Adrenal gland (tissue), 12 donors: ENCODE data around the gene RPRD1B. TPM values are rescaled to one million over a fixed set of nuclear protein-coding genes. Genes with fewer than 3 reads are reported as not detected.
A peak's percentile ranks its signal among the peaks of the same experiment; 100 is the strongest.

Source experiments
- DNase-seq, 7 donors: peaks; one replicate each; pipeline ENCODE4 v3.0.0-alpha.2; 2019 to 2020
- H3K27ac ChIP-seq, 5 donors: fragments of 200-600 bp; sonication (generic) in 4 of 5; 1 replicate in 3 of 5; 2 replicates in 2 of 5; pipeline versions ENCODE4 v1.5.1 to v1.8.0; 2016 to 2020; ENCODE audit warnings: mild to moderate bottlenecking in 1 of 5
- H3K27me3 ChIP-seq: fragments of 200-600 bp; 2 replicates; pipeline ENCODE4 v1.8.0; 2021
- H3K36me3 ChIP-seq, 2 donors: fragments of 200-600 bp; replicated peaks in 1 of 2; 1 replicate in 1 of 2; 2 replicates in 1 of 2; pipeline versions ENCODE4 v1.5.1 to v1.8.0; 2018 to 2022
- H3K4me1 ChIP-seq, 2 donors: fragments of 200-600 bp; replicated peaks in 1 of 2; 1 replicate in 1 of 2; 2 replicates in 1 of 2; pipeline versions ENCODE4 v1.5.1 to v1.8.0; 2018 to 2021
- H3K4me3 ChIP-seq, 4 donors: fragments of 200-600 bp; sonication (generic) in 3 of 4; one replicate each; pipeline ENCODE4 v1.5.1; 2016 to 2018
- H3K9me3 ChIP-seq, 3 donors: fragments of 200-600 bp; sonication (generic) in 1 of 3; replicated peaks in 1 of 3; 1 replicate in 2 of 3; 2 replicates in 1 of 3; pipeline versions ENCODE4 v1.5.1 to v1.8.0; 2016 to 2021
- CTCF ChIP-seq, 6 experiments: fragments of 450-650 bp in 4 of 6; fragments of 200-600 bp in 2 of 6; sonication (generic) in 1 of 6; IDR thresholded peaks; 1 replicate in 5 of 6; 2 replicates in 1 of 6; pipeline versions ENCODE4 v1.5.1 to v1.8.0; 2016 to 2021; ENCODE audit warnings: antibody characterized with exemption in 6 of 6, mild to moderate bottlenecking in 2 of 6, moderate library complexity in 1 of 6
- POLR2A ChIP-seq, 2 donors: fragments of 450-650 bp; IDR thresholded peaks; one replicate each; pipeline ENCODE4 v1.6.1; 2017; ENCODE audit warnings: antibody characterized with exemption in 2 of 2, mild to moderate bottlenecking in 2 of 2, moderate library complexity in 1 of 2
- WGBS, 4 donors: extraction: QIAGEN DNeasy Blood & Tissue Kit in 2 of 4; methylation state at CpG; one replicate each; pipeline versions ENCODE4 v1.1.5 to v1.1.7; 2013 to 2017; 5-methylcytosine and 5-hydroxymethylcytosine counted together
- intact Hi-C, 2 donors: fragments of 100-400 bp; cut with DNase I; formaldehyde crosslinking; loops; one replicate each; pipeline versions ENCODE4 v1.14.1 to v1.15.0; 2022 to 2023
- polyA plus RNA-seq, 3 donors: library from polyadenylated mRNA; stranded (reverse); fragments of 200-250 nt in 2 of 3; fragments of 350-450 nt in 1 of 3; fragmentation: Illumina TruSeq in 1 of 3; extraction: RNeasy Lipid Tissue Mini Kit (QIAGEN cat#74804) in 1 of 3; gene quantifications; one replicate each; pipeline ENCODE4 v1.2.3, GENCODE V29; 2013 to 2014
- total RNA-seq, 9 donors: library from RNA; depleted of rRNA in 4 of 9; stranded (reverse); fragments of >200 nt in 4 of 9; fragments of 120-200 nt in 1 of 9; fragmentation: NEBNext Ultra II Directional in 1 of 9; extraction: Animal tissue kit (Norgen Biotek cat#: 25700) in 1 of 9; gene quantifications; one replicate each; pipeline versions ENCODE4 v1.1.0 to v1.2.4, GENCODE V29; 2013 to 2023
- donor health status: healthy with polysubstance abuse.
- donor health status: Bipolar disorder and iron deficiency.
- donor health status: DM: yes; HTN: yes; CAD: no.
- donor health status: DM: no; HTN: no; CAD: no.
- donor health status: DM: no; HTN: no; CAD: no.
- donor health status: DM: yes; HTN: yes; CAD: no.

Gene RPRD1B
- total and polyA plus RNA-seq, 12 donors = 5.9 to 36.4 (median 27.1) TPM

GRCh38 chr20:38138086-38138778 lies 104.7 kb downstream of the RPRD1B start:
- no peak overlapping the region for H3K27ac ChIP-seq

GRCh38 chr20:38139156-38139912 lies 105.8 kb downstream of the RPRD1B start:
- 90 to 97% (median 94%) methylated on average over 20 to 25 of the region's 25 CpGs for WGBS, 4 donors
- peaks cover 0 to 28% of the 10 kb centered on the region in 2 donors for H3K36me3 ChIP-seq
- peak overlapping the region in 1 of 5 donors; percentile 12 for H3K27ac ChIP-seq
- intact Hi-C loops = no loop called here
- TF ChIP-seq POLR2A (IDR thresholded peaks at IDR 0.05) (no peak), CTCF (IDR thresholded peaks at IDR 0.05) (no peak)
- no peak for DNase-seq
- H3K4me1 ChIP-seq = peaks cover 8 to 23% of the 10 kb centered on the region in 2 donors
- H3K4me3 ChIP-seq = no peak overlapping the region
- H3K27me3 ChIP-seq = no peaks in the 10 kb centered on the region
- H3K9me3 ChIP-seq = no peaks in the 10 kb centered on the region

More at GRCh38 chr20:38138086-38138778, 104.7 kb downstream of the RPRD1B start:
- Histone ChIP-seq H3K27me3 (no peaks in the 10 kb centered on the region), H3K4me1 (peaks cover 0 to 14% of the 10 kb centered on the region in 2 donors), H3K4me3 (no peak overlapping the region), H3K36me3 (peaks cover 0 to 28% of the 10 kb centered on the region in 2 donors), H3K9me3 (no peaks in the 10 kb centered on the region)
- 90 to 96% (median 92%) methylated on average over 12 to 15 of the region's 15 CpGs for WGBS, 4 donors
- no peak for DNase-seq
- intact Hi-C loops = no loop called here
- no peak for TF ChIP-seq POLR2A (IDR thresholded peaks at IDR 0.05)
- no peak for TF ChIP-seq CTCF (IDR thresholded peaks at IDR 0.05)

- intact Hi-C loops = no loop called here
- DNase-seq = peak in 1 of 7 donors; percentile 77
- peak overlapping the region in 2 of 5 donors; percentile 12 to 15 for H3K27ac ChIP-seq
These were observed 106.6 kb downstream of the RPRD1B start for GRCh38 chr20:38139977-38140753.

More at GRCh38 chr20:38139977-38140753, 106.6 kb downstream of the RPRD1B start:
- WGBS, 4 donors = 71 to 82% (median 79%) methylated on average over 12 of the region's 12 CpGs
- no peaks in the 10 kb centered on the region for H3K9me3 ChIP-seq
- no peak overlapping the region for H3K4me3 ChIP-seq
- TF ChIP-seq POLR2A (IDR thresholded peaks at IDR 0.05) = no peak
- TF ChIP-seq CTCF (IDR thresholded peaks at IDR 0.05) = no peak
- peaks cover 12 to 27% of the 10 kb centered on the region in 2 donors for H3K4me1 ChIP-seq
- no peaks in the 10 kb centered on the region for H3K27me3 ChIP-seq
- peaks cover 0 to 28% of the 10 kb centered on the region in 2 donors for H3K36me3 ChIP-seq
